Stimulated activated CD8-positive, alpha-beta memory T cell treated with anti-CD3 and anti-CD28 coated beads, Interleukin-4, amount 100 ng/mL, for 4 hours (primary cell): ENCODE results near the gene FIGNL1.

Experiments used
- DNase-seq, 2 donors: peaks; one replicate each; pipeline ENCODE4 v3.0.0-alpha.2; 2020; ENCODE audit warnings: low read depth in 2 of 2, low spot score in 1 of 2

The FIGNL1 gene

GRCh38 chr7:50428911-50429310 lies 21.2 kb downstream of the FIGNL1 start:
- DNase-seq, result no peak

- DNase-seq, result no peak
These were observed 22.6 kb downstream of the FIGNL1 start for GRCh38 chr7:50427518-50427917.

GRCh38 chr7:50426280-50427045 lies 23.7 kb downstream of the FIGNL1 start:
- no peak for DNase-seq

- DNase-seq, result no peak
These were observed 24.8 kb downstream of the FIGNL1 start for GRCh38 chr7:50425318-50425717.

GRCh38 chr7:50423860-50424259 lies 26.3 kb downstream of the FIGNL1 start:
- DNase-seq, result no peak

- no peak for DNase-seq
These were observed 27.3 kb downstream of the FIGNL1 start for GRCh38 chr7:50422858-50423257.

GRCh38 chr7:50421043-50421442 lies 29.1 kb downstream of the FIGNL1 start:
- no peak for DNase-seq

GRCh38 chr7:50418526-50419290 lies 31.4 kb downstream of the FIGNL1 start:
- no peak for DNase-seq

- peak; percentile 38 to 53 for DNase-seq
These were observed 32.0 kb downstream of the FIGNL1 start for GRCh38 chr7:50418086-50418515.

GRCh38 chr7:50416527-50417182 lies 33.5 kb downstream of the FIGNL1 start:
- DNase-seq, result no peak

- no peak for DNase-seq
These were observed 34.2 kb downstream of the FIGNL1 start for GRCh38 chr7:50415844-50416364.

GRCh38 chr7:50413561-50413960 lies 36.6 kb downstream of the FIGNL1 start:
- DNase-seq, result no peak

GRCh38 chr7:50412973-50413372 lies 37.2 kb downstream of the FIGNL1 start:
- no peak for DNase-seq

- DNase-seq, result no peak
These were observed 38.8 kb downstream of the FIGNL1 start for GRCh38 chr7:50411332-50411731.

GRCh38 chr7:50409856-50410745 lies 40.0 kb downstream of the FIGNL1 start:
- no peak for DNase-seq

GRCh38 chr7:50406935-50407334 lies 43.2 kb downstream of the FIGNL1 start:
- no peak for DNase-seq

- DNase-seq, result no peak
These were observed 44.9 kb downstream of the FIGNL1 start for GRCh38 chr7:50405221-50405620.

GRCh38 chr7:50404392-50404791 lies 45.8 kb downstream of the FIGNL1 start:
- DNase-seq, result no peak

GRCh38 chr7:50400114-50400513 lies 50.0 kb downstream of the FIGNL1 start:
- no peak for DNase-seq

GRCh38 chr7:50399635-50400034 lies 50.5 kb downstream of the FIGNL1 start:
- no peak for DNase-seq

GRCh38 chr7:50399206-50399605 lies 50.9 kb downstream of the FIGNL1 start:
- no peak for DNase-seq
